SK-N-MC (cell line): ENCODE measurements around the gene PHLDA2.

Source experiments
- EZH2 ChIP-seq: fragments of 200-600 bp; sonication (generic); IDR thresholded peaks from one replicate; pipeline ENCODE4 v1.6.1; 2017; ENCODE audit warnings: antibody characterized with exemption
- FOXP2 ChIP-seq: optimal IDR thresholded peaks from 2 replicates; pipeline ENCODE3; 2011; ENCODE audit warnings: mild to moderate bottlenecking, moderate library complexity; ENCODE audit not compliant: insufficient read depth; ENCODE audit errors: extremely low read length, control extremely low read depth
- POLR2AphosphoS5 ChIP-seq: IDR thresholded peaks from 2 replicates; pipeline ENCODE4 v1.6.1; 2012; ENCODE audit warnings: mild to moderate bottlenecking, low read depth, low read length, borderline replicate concordance

DNA sequence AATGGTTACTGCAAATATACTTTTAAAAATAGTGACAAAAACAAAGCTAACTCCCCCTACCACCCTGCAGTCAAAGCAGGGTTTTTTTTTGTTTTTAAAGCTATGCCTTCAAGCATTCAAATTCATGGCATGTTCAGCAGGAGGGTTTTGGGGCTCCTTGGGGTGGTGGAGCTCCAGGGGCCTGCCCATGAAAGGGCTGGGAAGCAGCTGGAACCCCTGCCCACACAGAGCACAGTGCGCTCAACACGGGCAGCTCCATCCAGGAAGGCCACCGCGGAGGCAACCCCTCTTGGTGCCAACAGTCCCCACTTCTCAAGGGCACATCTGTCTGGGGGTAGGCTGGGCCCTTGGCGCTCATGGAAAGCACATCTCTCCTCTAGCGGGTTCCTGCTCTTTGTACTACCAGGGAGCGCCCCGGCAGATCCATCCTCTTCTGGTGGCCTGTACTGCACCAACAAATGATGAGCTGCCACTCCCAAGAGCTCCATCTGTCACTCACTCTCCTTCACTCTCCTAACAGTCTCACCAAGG, 16.6 kb upstream of the PHLDA2 start:
- TF ChIP-seq POLR2AphosphoS5 (no peak), EZH2 (no peak), FOXP2 (no peak)
